Measurements from ENCODE around the gene P2RX7.
"Not testable (repeated sequence)": the region's sequence is repeated elsewhere in the genome, so short reads cannot be mapped to it uniquely, and the experiment has no call there.

The P2RX7 gene

DNA sequence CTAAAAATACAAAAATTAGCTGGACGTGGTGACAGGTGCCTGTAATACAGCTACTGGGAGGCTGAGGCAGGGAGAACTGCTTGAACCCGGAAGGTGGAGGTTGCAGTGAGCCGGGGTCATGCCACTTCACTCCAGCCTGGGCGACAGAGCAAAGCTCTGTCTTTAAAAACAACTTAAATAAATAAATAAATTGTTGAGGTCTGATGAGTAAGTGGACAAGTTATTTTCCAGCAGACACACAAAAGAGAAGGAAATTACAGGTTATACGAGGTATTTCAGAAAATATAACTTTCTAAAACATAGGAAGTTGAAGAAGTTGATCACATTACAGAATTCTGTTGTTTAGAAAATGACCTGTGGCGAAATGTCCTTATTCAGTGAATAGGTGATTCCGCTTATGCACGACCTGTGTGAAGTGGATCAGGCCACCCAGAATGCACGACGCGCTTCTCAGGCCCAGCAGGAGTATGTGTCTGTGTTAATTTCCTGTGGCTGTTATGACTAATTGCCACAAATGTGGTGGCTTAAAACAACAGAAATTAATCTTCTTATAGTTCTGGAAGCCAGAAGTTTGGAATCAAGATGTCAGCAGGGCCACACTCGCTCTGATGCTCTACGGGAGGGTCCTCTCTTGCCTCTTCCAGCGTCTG is 38.1 kb downstream of the P2RX7 start:
- no peak for DNase-seq (ENCODE audit: low read depth)

DNA sequence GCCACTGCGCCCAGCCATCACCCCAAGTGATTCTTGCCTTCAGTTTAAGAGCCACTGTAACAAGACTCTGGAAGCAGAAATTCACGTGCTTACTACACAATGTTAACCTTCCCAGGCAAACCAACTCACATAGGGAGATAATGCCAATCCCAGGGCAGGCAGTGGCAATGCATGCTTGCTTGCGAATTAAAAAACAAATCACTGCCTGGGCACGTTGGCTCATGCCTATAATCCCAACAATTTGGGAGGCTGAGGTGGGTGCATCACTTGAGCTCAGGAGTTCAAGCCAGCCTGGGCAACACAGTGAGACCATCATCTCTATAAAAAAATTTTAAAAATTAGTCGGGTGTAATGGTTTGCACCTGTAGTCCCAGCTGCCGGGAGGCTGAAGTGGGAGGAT is 39.5 kb downstream of the P2RX7 start:
- no peak for DNase-seq (ENCODE audit: low read depth)

DNA sequence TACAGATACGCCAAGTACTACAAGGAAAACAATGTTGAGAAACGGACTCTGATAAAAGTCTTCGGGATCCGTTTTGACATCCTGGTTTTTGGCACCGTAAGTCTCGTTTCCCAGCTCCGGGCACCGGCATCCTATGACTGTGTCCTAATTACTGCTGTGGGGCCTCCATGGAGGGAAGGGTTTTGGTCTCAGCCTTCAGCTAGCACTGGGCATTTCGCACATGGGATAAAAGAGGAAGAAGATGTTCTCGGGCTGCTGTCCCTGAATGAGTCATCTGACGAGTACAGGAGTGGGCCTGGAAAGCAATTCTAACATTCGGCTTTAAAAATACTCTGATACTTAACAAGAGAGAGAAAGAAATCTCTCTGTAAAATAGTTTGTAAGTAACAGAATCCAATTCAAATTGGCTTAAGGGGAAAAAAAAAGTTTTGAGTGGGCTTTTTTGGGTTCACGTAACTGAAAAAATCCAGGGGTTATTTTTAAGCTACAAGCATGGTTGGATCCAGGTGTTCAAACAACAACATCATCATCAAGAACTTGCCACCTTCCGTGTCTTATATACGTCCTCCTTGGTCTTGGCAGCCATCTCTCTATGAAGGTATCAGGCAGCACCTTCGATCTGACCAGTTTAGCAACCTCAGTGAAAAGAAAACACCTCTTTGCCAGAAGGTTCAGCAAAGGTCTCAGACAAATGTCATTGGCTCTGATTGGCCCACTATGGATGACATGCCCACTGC is 42.9 kb downstream of the P2RX7 start:
- DNase-seq (ENCODE audit: low read depth): no peak

DNA sequence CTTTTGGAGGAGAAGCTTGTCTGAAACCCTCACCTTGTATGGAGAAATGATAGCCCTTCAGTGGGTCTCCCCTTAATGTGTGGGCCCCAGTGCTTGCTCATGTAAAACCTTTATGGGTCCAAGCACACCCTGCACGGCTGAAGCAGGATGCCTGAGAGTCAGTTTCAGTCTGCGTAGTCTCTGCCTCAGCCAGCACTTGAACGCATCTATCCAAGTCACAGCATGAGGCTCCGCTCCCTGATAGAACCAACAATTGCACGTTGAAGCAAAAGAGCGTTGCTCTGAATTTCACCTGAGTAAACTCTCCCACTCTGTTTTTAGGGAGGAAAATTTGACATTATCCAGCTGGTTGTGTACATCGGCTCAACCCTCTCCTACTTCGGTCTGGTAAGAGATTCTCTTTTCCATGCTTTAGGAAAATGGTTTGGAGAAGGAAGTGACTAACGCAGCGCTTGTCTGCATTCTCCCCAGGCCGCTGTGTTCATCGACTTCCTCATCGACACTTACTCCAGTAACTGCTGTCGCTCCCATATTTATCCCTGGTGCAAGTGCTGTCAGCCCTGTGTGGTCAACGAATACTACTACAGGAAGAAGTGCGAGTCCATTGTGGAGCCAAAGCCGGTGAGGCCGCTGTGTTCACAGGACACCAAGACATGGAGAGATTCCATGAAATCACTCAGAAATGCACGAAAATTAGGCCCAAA is 44.3 kb downstream of the P2RX7 start:
- DNase-seq (ENCODE audit: low read depth): no peak

DNA sequence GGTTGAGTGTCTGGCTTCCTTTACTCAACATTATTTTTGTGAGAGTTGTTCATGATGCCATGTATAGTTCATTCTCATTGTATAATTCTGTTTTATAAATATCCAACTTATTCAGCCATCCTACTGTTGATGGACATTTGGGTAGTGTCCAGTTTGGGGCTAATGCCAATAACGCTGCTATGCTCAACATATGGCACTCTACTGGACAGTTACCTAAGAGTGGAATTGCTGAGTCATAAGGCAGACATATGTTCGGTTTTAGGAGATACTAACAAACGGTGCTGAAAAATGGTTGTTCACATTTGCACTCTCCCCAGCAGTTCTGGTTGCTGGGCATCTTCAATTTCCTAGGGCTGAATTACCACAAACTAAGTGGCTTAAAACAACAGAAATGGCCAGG is 48.5 kb downstream of the P2RX7 start:
- DNase-seq (ENCODE audit: low read depth): no peak

DNA sequence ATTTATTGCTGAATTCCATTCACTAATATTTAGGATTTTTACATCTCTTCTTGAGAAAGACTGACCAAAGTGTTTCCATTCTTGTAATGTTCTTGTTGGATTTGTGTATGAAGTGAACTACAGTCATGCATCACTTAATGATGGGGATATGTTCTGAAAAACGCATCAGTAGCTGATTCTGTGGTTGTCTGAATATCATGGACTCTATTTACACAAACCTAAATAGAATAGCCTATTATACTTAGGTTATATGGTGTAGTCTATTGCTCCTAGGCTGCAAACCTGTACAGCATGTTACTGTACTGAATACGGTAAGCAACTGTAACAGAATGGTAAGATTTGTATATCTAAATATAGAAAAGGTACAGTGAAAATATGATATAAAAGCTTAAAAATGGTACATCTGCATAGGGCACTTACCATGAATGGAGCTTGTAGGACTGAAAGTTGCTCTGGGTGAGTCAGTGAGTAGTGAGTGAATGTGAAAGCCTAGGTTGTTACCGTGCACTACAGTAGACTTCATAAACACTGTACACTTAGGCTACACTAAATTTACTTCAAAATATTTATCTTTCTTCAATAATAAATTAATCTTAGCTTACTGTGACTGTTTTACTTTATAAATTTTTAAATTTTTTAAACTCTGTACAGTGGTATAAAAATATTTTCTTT is 49.7 kb downstream of the P2RX7 start:
- DNase-seq (ENCODE audit: low read depth): no peak

DNA sequence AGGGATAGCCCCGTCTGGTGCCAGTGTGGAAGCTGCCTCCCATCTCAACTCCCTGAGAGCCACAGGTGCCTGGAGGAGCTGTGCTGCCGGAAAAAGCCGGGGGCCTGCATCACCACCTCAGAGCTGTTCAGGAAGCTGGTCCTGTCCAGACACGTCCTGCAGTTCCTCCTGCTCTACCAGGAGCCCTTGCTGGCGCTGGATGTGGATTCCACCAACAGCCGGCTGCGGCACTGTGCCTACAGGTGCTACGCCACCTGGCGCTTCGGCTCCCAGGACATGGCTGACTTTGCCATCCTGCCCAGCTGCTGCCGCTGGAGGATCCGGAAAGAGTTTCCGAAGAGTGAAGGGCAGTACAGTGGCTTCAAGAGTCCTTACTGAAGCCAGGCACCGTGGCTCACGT is 51.7 kb downstream of the P2RX7 start:
- DNase-seq (ENCODE audit: low read depth): no peak

DNA sequence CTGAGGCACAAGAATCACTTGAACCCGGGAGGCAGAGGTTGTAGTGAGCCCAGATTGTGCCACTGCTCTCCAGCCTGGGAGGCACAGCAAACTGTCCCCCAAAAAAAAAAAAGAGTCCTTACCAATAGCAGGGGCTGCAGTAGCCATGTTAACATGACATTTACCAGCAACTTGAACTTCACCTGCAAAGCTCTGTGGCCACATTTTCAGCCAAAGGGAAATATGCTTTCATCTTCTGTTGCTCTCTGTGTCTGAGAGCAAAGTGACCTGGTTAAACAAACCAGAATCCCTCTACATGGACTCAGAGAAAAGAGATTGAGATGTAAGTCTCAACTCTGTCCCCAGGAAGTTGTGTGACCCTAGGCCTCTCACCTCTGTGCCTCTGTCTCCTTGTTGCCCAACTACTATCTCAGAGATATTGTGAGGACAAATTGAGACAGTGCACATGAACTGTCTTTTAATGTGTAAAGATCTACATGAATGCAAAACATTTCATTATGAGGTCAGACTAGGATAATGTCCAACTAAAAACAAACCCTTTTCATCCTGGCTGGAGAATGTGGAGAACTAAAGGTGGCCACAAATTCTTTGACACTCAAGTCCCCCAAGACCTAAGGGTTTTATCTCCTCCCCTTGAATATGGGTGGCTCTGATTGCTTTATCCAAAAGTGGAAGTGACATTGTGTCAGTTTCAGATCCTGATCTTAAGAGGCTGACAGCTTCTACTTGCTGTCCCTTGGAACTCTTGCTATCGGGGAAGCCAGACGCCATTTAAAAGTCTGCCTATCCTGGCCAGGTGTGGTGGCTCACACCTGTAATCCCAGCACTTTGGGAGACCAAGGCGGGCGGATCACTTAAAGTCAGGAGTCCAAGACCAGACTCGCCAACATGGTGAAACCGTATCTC is 52.6 kb downstream of the P2RX7 start:
- DNase-seq (ENCODE audit: low read depth): no peak

DNA sequence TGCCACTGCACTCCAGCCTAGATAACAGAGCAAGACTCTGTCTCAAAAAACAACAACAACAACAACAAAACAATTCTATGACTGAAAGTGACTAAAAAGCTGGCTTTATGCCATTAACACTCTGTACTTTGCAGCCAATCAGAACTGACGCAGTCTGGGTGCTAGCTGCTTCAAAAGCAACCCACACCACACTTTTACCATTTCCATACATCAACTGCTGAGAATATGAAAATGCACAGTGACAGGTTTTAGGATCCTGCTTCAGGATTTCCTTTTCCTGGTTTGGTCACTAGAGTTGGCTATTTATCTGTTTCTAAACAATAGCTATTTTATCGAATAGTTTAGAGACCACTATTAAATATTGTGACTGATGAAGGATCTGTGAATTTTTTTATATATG is 54.1 kb downstream of the P2RX7 start:
- DNase-seq (ENCODE audit: low read depth): no peak

DNA sequence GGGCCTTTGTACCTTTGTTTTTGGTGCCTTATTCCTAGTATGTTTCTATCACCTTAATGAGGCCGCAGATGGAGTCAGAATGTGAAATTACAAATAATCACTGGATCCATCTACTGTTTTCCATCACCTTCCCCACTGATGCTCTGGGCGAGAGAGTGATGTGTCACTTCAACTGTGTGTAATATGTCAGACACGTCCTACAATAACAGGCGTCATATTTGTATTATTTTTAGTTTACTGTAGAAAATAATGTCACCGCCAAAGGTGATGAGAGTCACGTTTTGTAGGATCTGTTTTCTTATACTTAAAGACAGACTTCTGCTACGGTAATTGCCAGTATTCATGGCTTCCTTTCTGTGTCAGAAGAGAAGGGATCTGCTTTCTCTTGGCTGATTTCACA is 54.8 kb downstream of the P2RX7 start:
- DNase-seq (ENCODE audit: low read depth): no peak

DNA sequence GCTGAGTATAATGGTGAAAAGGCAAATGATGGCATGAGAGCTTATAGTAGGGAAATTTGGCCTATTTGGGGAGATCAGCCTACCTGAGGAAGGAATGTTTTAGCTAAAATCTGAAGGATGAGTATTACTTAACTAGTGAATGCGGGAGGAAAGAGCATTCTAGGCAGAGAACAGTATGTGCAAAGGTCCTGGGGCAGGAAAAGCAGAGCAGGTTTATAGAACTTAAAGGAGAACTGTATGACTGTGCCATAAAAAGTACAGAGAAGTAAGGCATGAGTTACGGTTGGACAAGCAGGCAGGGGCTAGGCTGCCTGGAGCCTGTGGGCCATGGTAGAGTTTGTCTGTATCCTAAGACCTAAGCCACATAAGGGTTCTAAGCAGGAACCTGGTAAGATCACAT is 55.6 kb downstream of the P2RX7 start:
- DNase-seq (ENCODE audit: low read depth): no peak

DNA sequence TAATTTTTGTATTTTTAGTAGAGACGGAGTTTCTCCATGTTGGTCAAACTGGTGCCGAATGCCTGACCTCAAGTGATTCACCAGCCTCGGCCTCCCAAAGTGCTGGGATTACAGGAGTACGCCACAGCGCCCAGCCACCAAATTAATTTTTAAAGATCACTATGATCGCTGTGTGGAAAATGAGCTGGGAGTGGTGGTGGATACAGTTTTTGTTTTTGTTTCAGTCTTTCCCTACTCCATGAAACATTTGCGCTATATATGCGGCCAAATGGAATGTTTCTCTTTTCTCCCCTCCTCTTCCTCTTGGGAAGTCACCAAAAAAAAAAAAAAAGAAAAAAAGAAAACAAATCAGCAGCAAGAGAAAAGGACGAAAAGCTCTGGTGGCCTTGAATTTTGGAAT is 56.5 kb downstream of the P2RX7 start:
- no peak for DNase-seq (ENCODE audit: low read depth)

DNA sequence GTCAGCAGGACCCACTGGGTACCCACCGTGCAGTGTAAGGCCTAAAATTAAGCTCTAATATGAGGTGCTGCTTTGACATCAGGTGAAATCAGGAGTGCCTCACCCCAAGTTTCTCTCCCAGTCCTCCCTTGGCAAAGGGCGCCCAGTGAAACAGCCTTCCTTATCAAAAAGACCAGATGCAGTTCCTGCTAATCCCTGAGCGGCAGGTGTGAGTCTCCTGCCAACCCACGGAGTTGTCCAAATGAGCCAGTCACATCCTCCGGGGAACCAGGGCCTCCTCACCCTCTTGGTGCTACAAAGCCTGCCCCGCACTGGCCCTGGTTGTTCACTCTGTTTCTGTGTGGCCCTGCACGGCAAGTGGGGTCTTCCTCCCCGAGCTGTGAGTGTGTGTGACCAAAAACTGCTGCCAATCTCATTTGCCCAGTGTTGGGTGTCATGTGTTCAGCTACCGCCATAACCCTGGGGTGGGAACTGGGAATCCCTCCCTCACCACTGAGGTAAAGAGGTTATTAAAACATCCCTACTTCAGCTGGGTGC is 57.0 kb downstream of the P2RX7 start:
- DNase-seq (ENCODE audit: low read depth): no peak

DNA sequence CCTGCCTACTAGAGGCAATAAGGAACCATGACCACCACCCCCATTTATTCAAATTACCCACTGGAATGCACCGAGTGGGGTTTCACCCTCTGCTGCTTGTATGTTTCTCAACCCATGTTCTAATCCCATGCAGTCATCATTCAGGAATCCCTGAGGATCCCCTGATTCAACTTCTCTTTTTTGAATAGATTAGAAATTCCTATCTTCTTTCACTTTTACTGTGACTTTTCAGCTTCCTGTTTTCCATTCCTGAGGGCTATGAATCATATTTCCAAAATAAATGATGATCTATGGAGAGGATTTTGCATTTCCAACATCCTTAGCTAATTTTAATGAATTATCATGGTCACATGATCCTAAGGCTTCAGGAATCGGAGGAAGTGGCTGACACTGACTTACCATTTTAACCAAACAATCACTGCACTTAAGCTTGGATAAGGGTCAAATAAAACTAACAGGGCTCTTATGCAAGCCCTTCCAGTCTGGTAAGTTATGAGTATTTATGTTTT is 57.9 kb downstream of the P2RX7 start:
- no peak for DNase-seq (ENCODE audit: low read depth)

DNA sequence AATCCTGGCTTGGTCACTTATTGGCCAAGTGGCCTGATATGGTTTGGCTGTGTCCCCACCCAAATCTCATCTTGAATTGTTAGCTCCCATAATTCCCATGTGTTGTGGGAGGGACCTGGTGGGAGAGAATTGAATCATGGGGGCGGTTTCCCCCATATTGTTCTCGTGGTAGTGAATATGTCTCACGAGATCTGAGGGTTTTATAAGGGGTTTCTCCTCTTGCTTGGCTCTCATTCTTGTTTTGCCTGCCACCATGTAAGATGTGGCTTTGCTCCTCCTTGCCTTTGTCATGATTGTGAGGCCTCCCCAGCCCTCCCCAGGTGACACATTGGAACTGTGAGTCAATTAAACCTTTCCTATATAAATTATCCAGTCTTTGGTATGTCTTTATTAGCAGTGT is 58.5 kb downstream of the P2RX7 start:
- DNase-seq (ENCODE audit: low read depth): no peak

DNA sequence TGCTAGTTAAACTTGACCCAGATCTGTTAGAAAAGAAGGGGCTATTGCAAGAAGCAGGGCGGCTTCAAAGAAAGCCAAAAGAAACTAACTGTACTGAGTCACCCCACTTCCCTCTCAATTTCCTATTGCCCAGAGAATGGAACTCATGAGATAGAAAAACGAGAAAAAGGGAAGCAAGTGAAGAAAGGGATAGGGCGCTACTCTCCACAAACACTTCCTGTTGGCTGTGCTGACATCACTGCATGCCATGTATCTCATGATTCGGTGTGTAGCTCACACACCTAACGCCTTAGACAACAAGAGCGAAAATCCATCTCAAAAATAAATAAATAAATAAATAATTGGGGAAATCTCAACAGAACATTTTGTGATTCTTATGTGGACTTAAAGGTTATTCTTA is 64.2 kb downstream of the P2RX7 start:
- no peak for DNase-seq (ENCODE audit: low read depth)

DNA sequence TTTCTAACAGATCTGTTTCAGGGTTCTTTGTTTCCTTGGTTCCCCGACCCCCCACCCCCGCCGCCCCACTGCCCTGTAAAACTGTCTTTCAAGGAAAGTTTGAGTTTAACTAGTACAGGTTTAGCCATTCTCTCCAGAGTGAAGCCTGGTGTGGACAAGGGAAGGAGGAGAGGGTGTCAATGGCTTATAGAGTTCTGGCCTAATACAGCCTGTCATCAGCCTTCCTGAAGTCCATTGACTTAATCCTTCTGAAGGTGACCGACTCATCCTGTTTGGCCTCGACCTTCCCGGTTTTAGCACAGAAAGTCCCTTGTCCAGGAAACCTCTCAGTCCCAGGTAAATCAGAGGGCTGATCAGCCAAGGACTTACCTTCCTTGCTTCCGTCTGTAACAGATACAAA is 66.3 kb downstream of the P2RX7 start:
- no peak for DNase-seq (ENCODE audit: low read depth)

DNA sequence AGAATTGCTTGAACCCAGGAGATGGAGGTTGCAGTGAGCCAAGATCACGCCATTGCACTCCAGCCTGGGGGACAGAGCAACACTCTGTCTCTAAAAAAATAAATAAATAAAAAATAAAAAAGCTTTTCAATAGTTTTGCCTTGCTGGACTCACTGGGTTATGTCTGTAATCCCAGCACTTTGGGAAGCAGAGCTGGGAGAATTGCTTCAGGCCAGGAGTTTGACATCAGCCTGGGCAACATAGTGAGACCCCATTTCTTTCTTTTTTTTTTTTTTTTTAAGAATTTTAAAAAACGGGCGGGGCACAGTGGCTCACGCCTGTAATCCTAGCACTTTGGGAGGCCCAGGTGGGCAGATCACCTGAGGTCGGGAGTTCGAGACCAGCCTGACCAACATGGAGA is 68.5 kb downstream of the P2RX7 start:
- DNase-seq (ENCODE audit: low read depth): not testable (repeated sequence)

DNA sequence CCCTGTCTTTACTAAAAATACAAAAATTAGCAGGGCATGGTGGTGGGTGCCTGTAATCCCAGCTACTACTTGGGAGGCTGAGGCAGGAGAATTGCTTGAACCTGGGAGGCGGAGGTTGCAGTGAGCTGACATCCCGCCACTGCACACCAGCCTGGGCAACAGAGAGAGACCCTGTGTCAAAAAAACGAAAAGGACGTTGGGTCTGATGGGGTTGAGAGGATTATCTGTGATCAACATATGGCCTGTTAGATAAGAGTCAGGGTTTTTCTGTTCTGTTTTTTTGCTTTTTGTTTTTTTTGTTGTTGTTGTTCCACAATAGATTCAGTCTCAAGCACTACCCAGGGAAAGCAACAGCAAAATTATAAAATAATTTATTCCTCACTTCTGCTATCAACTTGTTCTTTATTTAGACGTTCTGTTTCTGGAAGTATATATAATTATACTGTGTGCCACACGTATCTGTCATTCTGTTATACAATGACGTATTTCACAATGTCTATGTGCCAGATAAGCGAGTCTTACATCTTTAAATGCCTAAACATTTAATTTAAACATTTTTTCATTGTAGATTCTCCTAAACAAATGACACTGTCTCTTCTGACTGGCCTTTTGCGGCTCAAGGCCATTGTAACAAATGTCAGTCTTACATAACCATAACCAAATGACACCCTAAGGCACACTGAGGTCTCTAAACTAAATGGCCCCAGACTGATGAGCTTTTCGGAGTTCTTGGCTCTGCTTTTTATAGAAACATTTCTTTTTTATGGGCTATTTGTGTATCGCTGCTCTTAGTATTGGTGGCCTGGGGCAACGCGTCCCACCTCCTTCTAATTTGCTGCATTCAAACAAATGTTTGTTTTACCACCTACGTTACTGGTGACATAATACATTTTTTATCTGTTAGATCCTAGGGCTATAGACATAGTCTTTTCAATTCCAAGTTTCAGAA is 70.0 kb downstream of the P2RX7 start:
- DNase-seq (ENCODE audit: low read depth): no peak

DNA sequence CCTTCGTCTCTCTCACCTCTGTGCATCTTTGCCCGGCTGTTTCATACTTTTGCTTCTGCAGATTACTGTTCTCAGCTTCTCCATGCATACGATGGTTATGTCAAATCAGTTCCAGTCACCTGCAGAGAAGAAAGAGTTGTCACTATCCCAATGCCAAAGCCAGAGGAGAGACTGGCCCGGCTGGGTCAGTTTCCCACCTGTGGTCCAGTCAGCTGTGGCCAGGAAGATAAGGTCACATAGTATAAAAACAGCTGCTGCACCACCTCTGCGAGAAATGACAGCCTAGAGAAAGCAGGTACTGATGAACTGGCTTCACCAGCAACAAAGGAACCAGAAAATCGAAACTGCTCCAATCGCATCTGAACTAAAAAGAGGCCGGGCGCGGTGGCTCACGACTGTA is 70.8 kb downstream of the P2RX7 start:
- DNase-seq (ENCODE audit: low read depth): no peak
